HG02938 (cell line): ENCODE data around the gene TRIM5.
"Not testable (repeated sequence)": the region's sequence is repeated elsewhere in the genome, so short reads cannot be mapped to it uniquely, and the experiment has no call there.

ENCODE experiments used
- ATAC-seq: cut with Tn5 transposase; IDR thresholded peaks from one replicate; pipeline ENCODE4 v1.9.1; 2021; ENCODE audit warnings: mild to moderate bottlenecking, moderate library complexity; ENCODE audit not compliant: unreplicated experiment

TRIM5 gene

GRCh38 chr11:5690216-5690615 lies 5.3 kb upstream of the TRIM5 start:
- no peak for ATAC-seq

- peak; percentile 75 for ATAC-seq
Observed at GRCh38 chr11:5689551-5689983, 4.7 kb upstream of the TRIM5 start, which contains the start of gene TRIM22. Gene TRIM22, plus strand, starts transcription at chr11:5689790. Its CDS starts 6,443 bp downstream, at chr11:5696233.

DNA sequence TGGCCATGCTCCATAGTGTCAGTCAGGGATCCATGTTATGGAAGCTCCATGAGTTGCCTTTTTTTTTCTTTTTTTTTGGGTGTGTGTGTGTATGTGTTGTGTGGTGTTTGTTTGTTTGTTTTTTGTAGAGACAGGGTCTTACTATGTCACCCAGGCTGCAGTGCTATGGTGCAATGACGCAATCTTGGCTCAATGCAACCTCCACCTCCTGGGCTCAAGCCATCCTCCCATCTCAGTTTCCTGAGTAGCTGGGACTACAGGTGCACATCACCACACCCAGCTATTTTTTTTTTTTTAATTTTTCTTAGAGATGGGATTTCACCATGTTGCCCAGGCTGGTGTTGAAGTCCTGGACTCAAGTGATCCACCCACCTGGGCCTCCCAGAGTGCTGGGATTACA lies 3.6 kb upstream of the TRIM5 start:
- ATAC-seq = no peak

DNA sequence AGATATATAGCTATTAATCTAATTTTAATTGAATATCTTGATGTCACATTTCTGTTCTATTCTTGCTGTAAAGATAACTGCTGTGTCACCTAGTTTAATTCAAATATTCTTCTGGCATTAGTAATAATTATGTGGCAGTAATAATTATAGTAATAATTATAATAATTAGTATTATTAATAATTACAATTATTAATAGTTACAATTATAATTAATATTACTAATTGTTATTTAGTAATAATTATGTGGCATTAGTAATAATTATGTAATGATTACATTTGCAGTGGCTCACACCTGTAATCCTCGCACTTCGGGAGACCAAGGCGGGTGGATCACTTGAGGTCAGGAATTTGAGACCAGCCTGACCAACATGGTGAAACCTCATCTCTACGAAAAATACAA lies 1.6 kb upstream of the TRIM5 start:
- no peak for ATAC-seq

GRCh38 chr11:5684036-5684645 lies 733 bp downstream of the TRIM5 start:
- no peak for ATAC-seq

DNA sequence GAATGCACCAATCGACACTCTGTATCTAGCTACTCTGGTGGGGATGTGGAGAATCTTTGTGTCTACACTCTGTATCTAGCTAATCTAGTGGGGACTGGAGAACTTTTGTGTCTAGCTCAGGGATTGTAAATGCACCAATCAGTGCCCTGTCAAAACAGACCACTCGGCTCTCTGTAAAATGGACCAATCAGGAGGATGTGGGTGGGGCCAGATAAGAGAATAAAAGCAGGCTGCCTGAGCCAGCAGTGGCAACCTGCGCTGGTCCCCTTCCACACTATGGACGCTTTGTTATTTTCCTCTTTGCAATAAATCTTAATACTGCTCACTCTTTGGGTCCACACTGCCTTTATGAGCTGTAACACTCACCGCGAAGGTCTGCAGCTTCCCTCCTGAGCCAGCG lies 1.3 kb downstream of the TRIM5 start:
- ATAC-seq = not testable (repeated sequence)

- ATAC-seq = not testable (repeated sequence)
Observed at GRCh38 chr11:5682890-5683441, 1.9 kb downstream of the TRIM5 start.

DNA sequence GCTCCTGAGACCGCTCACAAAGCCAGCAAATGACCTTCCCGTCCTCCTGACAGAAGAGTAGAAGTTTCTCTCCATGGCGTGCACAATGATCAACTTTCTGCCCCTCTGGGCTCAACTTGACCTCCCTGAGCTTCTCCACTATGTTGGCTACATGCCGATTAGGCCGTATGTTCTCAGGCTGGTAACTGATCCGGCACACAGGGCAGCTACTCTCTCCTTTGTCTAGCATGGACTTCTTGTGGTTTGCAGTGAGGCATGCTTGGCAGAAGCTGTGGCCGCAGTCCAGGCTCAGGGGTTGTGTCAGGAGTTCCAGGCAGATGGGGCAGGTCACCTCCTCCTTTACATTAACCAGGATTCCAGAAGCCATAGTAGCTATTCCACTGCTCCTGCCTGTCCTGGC lies 5.1 kb downstream of the TRIM5 start:
- no peak for ATAC-seq

- ATAC-seq = no peak
Observed at GRCh38 chr11:5674391-5674790, 10.5 kb downstream of the TRIM5 start.

DNA sequence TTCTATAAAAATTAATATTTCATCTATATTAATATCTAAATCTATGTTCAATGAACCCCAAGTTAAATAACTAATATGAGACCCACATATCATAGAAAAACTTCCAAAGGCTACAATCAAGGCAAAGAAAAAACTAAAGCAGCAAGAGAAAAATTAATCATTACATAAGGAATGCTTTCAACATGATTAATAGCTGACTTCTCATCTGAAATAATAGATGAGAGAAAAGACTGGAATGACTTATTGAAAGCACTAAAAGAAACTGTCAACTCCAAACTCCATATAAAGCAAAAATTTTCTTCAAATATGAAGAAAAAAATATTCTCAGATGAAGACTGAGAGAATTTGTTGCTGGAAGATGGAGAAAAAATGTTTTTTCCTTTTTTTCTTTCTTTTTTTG lies 13.0 kb downstream of the TRIM5 start:
- no peak for ATAC-seq

GRCh38 chr11:5666402-5666793 lies 18.5 kb downstream of the TRIM5 start:
- ATAC-seq = no peak

- no peak for ATAC-seq
Observed at GRCh38 chr11:5665746-5666401, 19.0 kb downstream of the TRIM5 start.

- ATAC-seq = no peak
Observed at GRCh38 chr11:5665051-5665570, 19.8 kb downstream of the TRIM5 start.

DNA sequence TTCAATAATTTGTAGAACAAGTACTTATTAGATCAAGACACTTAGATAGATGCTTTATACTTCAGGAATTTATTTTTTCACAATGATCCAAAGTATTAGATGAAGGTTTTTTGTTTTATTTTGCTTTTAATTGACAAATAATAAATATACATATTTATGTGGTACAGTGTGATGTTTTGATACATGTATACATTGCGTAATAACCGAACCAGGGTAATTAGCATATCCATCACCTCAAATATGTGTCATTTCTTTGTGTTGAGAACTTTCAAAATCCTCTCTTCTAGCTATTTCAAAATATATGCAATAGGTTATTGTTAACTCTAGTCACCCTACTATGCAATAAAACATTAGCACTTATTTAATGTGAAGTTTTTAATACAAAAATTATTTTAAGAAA lies 21.4 kb downstream of the TRIM5 start:
- no peak for ATAC-seq

- no peak for ATAC-seq
Observed at GRCh38 chr11:5658318-5658717, 26.6 kb downstream of the TRIM5 start.

DNA sequence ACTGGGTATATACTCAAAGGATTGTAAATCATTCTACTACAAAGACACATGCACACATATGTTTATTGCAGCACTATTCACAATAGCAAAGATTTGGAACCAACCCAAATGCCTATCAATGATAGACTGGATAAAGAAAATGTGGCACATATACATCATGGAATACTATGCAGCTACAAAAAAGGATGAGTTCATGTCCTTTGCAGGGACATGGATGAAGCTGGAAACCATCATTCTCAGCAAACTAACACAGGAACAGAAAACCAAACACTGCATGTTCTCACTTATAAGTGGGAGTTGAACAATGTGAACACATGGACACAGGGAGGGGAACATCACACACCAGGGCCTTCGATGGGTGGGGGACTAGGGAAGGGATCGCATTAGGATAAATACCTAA lies 27.9 kb downstream of the TRIM5 start:
- ATAC-seq = not testable (repeated sequence)

GRCh38 chr11:5655474-5655873 lies 29.4 kb downstream of the TRIM5 start:
- no peak for ATAC-seq

DNA sequence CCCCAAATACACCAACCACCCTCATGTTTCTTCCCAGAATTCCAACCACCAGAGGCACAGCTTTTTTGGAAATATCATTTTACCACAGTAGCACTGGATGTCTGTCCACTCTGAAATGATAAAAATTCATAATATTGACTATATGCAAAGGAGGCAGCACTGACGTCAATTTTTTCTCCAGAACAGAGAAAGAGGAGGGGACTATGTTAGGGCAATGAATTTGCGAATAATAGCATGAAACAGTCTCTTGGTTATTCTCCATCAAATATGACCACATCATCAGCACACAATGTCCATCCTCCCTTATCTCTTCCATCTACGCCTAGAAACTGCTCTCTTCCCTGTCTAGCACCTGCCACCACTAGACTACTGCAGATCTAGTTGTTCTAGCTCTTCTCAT lies 38.7 kb downstream of the TRIM5 start:
- ATAC-seq = no peak

DNA sequence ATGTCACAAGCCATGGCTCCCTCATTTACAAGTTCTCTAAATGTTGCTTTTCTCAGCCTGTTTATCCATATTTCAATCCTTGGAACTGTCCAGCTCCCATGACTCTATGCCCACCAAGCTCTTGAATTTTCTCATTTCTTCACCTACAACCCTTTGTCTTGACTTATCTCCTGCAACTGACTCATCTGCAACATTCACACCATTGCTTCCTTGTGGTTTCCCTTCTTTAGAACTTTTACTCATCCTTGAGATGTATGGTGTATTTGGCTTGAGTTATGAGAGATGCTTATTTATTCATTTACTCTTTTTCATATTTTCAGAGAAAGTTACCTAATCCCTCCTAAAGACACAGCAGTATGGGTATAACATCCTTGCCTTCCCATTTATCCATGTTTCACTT lies 41.3 kb downstream of the TRIM5 start:
- no peak for ATAC-seq

- no peak for ATAC-seq
Observed at GRCh38 chr11:5639953-5640352, 44.9 kb downstream of the TRIM5 start.

DNA sequence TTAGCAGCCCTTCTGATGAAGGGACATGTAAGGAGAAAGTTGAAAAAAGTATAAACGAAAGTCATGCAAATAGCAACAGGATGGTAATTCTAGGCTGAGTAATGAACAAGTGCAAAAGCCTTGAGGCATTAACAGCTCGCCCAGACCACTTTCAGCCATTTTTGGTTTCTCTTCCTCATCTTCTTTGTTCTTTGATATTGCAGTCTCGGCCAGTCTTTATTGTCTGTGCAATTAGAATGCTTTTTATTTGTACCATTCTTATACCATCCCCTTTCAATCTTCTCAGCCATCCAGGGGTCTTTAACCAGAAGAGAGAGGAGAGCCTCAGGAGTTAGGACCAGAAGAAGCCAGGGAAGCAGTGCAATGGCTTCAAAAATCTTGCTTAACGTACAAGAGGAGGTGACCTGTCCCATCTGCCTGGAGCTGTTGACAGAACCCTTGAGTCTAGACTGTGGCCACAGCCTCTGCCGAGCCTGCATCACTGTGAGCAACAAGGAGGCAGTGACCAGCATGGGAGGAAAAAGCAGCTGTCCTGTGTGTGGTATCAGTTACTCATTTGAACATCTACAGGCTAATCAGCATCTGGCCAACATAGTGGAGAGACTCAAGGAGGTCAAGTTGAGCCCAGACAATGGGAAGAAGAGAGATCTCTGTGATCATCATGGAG lies 52.8 kb downstream of the TRIM5 start:
- peak; percentile 98 for ATAC-seq

GRCh38 chr11:5631417-5631816 lies 53.5 kb downstream of the TRIM5 start:
- ATAC-seq = peak; percentile 5
